Loucy (cell line): ENCODE measurements around the gene FADS2.

ENCODE experiments used
- EZH2phosphoT487 ChIP-seq: fragments of 200-600 bp; IDR thresholded peaks from 2 replicates; pipeline ENCODE4 v1.6.1; 2018; ENCODE audit warnings: antibody characterized with exemption, mild to moderate bottlenecking, moderate library complexity, borderline replicate concordance
- TF ChIP-seq, protein P1 (sequence below): fragments of 200-600 bp; sonication (generic); conservative IDR thresholded peaks from 2 replicates; pipeline ENCODE4 v1.5.1; 2014; ENCODE audit warnings: mild to moderate bottlenecking, antibody characterized with exemption, low read length

- TF ChIP-seq, protein P1, sequence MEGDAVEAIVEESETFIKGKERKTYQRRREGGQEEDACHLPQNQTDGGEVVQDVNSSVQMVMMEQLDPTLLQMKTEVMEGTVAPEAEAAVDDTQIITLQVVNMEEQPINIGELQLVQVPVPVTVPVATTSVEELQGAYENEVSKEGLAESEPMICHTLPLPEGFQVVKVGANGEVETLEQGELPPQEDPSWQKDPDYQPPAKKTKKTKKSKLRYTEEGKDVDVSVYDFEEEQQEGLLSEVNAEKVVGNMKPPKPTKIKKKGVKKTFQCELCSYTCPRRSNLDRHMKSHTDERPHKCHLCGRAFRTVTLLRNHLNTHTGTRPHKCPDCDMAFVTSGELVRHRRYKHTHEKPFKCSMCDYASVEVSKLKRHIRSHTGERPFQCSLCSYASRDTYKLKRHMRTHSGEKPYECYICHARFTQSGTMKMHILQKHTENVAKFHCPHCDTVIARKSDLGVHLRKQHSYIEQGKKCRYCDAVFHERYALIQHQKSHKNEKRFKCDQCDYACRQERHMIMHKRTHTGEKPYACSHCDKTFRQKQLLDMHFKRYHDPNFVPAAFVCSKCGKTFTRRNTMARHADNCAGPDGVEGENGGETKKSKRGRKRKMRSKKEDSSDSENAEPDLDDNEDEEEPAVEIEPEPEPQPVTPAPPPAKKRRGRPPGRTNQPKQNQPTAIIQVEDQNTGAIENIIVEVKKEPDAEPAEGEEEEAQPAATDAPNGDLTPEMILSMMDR, result no peak
- no peak for TF ChIP-seq EZH2phosphoT487
Measured at GRCh38 chr11:61887839-61888494, 59.9 kb downstream of the FADS2 start.
